Neuron (in vitro differentiated cells): ENCODE data around the gene ARHGEF39.
"Not testable (repeated sequence)": the region's sequence is repeated elsewhere in the genome, so short reads cannot be mapped to it uniquely, and the experiment has no call there.

Experiments used
- H2AFZ ChIP-seq: one replicate; pipeline ENCODE4 v1.6.1; 2013; ENCODE audit warnings: low read depth, mild to moderate bottlenecking, inconsistent platforms, low read length, moderate library complexity
- H3K27me3 ChIP-seq: one replicate; pipeline ENCODE4 v1.6.1; 2013; ENCODE audit warnings: low read length; ENCODE audit not compliant: insufficient read depth
- H3K36me3 ChIP-seq: one replicate; pipeline ENCODE4 v1.6.1; 2013; ENCODE audit warnings: low read length; ENCODE audit not compliant: insufficient read depth
- H3K4me1 ChIP-seq: one replicate; pipeline ENCODE4 v1.6.1; 2013; ENCODE audit warnings: low read length; ENCODE audit not compliant: insufficient read depth
- H3K4me3 ChIP-seq: 2 replicates; pipeline ENCODE4 v1.5.1; 2013; ENCODE audit warnings: mild to moderate bottlenecking, low read length, moderate library complexity
- H3K9me3 ChIP-seq: one replicate; pipeline ENCODE4 v1.6.1; 2013; ENCODE audit warnings: low read length

ARHGEF39 gene

GRCh38 chr9:35612066-35612465, 52.9 kb downstream of the ARHGEF39 start:
- H3K4me1 ChIP-seq, H3K4me3 ChIP-seq, H3K9me3 ChIP-seq, H2AFZ ChIP-seq: not testable (repeated sequence)
- H3K36me3 ChIP-seq: peaks cover 22% of the 10 kb centered on the region
- H3K27me3 ChIP-seq: peaks cover 28% of the 10 kb centered on the region

DNA sequence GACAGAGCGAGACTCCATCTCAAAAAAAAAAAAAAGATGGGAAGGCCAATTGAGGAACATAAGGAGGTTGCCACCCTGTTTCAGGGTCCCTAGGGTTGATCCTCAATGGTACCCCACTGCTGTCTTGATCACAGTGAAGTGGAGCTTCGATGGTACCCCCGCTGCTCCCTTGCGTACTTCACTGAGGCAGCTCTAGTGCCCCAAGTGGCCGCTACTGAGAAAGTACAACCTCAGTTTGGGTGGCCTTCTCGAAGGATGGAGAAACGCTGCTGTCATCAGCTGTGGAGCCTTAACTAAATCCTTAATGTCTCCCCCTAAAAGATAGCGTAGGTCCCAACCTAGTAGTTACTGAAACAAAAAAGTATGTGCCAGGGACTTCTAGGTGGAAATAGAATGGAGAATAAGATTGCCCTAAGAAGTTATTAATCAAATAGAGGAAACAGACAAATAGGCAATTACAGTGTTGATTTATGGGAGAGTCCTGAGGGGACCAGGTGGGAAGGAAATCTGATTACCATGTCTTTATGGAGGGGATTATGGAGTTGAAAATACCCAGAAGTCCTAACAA, 53.7 kb downstream of the ARHGEF39 start:
- H2AFZ ChIP-seq: no peak overlapping the region
- H3K9me3 ChIP-seq: no peaks in the 10 kb centered on the region
- peaks cover 20% of the 10 kb centered on the region for H3K27me3 ChIP-seq
- peaks cover under 1% of the 10 kb centered on the region for H3K4me1 ChIP-seq
- no peak overlapping the region for H3K4me3 ChIP-seq
- peaks cover 22% of the 10 kb centered on the region for H3K36me3 ChIP-seq

DNA sequence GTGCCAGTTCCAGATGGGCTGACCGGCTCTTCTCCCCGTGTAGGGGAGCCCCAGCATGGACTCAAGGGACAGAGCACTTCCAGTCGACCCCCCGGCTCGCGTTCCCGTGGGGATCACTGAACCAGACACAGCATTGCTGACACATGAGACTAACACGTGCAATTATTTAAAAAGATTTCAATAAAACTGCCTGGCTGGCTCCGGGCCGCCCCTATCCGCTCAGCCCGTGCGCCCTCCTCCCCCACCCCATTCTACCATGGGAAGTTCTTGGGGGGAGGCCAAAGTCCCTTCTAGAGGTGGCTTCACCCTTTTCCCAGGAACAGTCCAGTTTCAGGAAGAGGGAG, 55.2 kb downstream of the ARHGEF39 start:
- H3K9me3 ChIP-seq: no peaks in the 10 kb centered on the region
- peaks cover 7% of the 10 kb centered on the region for H3K4me1 ChIP-seq
- peaks cover 22% of the 10 kb centered on the region for H3K36me3 ChIP-seq
- H3K4me3 ChIP-seq: no peak overlapping the region
- no peak overlapping the region for H2AFZ ChIP-seq
- H3K27me3 ChIP-seq: peaks cover 5% of the 10 kb centered on the region
